ENCODE data around the gene RRP12.

- TF ChIP-seq TAF1 (IDR thresholded peaks at IDR 0.05; ENCODE audit: low read depth, low read length) (no peak), SPI1 (IDR thresholded peaks at IDR 0.05; ENCODE audit: low read depth, low read length) (no peak), POLR2AphosphoS5 (IDR thresholded peaks at IDR 0.05; ENCODE audit: low read depth, low read length) (no peak), POLR2A (IDR thresholded peaks at IDR 0.05; ENCODE audit: low read depth, low read length) (no peak), POU2F2 (IDR thresholded peaks at IDR 0.05; ENCODE audit: low read depth, low read length) (no peak)
Measured at GRCh38 chr10:97365761-97366351, 35.3 kb downstream of the RRP12 start.

Measured in GM12891 (cell line).